HG03342 (cell line): ENCODE results near the gene ATF6B.
"Not testable (repeated sequence)": the region's sequence is repeated elsewhere in the genome, so short reads cannot be mapped to it uniquely, and the experiment has no call there.

ENCODE experiments used
- ATAC-seq: cut with Tn5 transposase; IDR thresholded peaks from one replicate; pipeline ENCODE4 v1.9.1; 2021; ENCODE audit warnings: mild to moderate bottlenecking, moderate library complexity; ENCODE audit not compliant: unreplicated experiment

The ATF6B gene

GRCh38 chr6:32108727-32109113 is 19.3 kb downstream of the ATF6B start:
- no peak for ATAC-seq

- no peak for ATAC-seq
Observed at GRCh38 chr6:32108094-32108627, 19.9 kb downstream of the ATF6B start.

- no peak for ATAC-seq
Observed at GRCh38 chr6:32107406-32107805, 20.6 kb downstream of the ATF6B start.

- no peak for ATAC-seq
Observed at GRCh38 chr6:32105433-32105832, 22.6 kb downstream of the ATF6B start.

GRCh38 chr6:32102255-32102654 is 25.8 kb downstream of the ATF6B start:
- no peak for ATAC-seq

GRCh38 chr6:32100251-32100650 is 27.8 kb downstream of the ATF6B start:
- ATAC-seq: not testable (repeated sequence)

- ATAC-seq: no peak
Observed at GRCh38 chr6:32097364-32097763, 30.7 kb downstream of the ATF6B start.

- no peak for ATAC-seq
Observed at GRCh38 chr6:32096394-32097258, 31.4 kb downstream of the ATF6B start.

GRCh38 chr6:32096087-32096393 is 32.0 kb downstream of the ATF6B start:
- ATAC-seq: no peak

- no peak for ATAC-seq
Observed at GRCh38 chr6:32095338-32096086, 32.5 kb downstream of the ATF6B start.

- no peak for ATAC-seq
Observed at GRCh38 chr6:32092760-32093497, 35.1 kb downstream of the ATF6B start.

- no peak for ATAC-seq
Observed at GRCh38 chr6:32089082-32089828, 38.8 kb downstream of the ATF6B start.

- ATAC-seq: no peak
Observed at GRCh38 chr6:32088487-32089049, 39.5 kb downstream of the ATF6B start.

- no peak for ATAC-seq
Observed at GRCh38 chr6:32087574-32088486, 40.2 kb downstream of the ATF6B start.

- ATAC-seq: no peak
Observed at GRCh38 chr6:32086661-32087573, 41.1 kb downstream of the ATF6B start.

GRCh38 chr6:32085759-32086459 is 42.1 kb downstream of the ATF6B start:
- no peak for ATAC-seq

- ATAC-seq: no peak
Observed at GRCh38 chr6:32084780-32085179, 43.3 kb downstream of the ATF6B start.
